Subcutaneous abdominal adipose tissue (tissue), 5 donors: ENCODE results near the gene RUNX3.

ENCODE experiments used
- H3K27ac ChIP-seq: one replicate; pipeline ENCODE4 v1.7.0; 2013; ENCODE audit warnings: low read depth, mild to moderate bottlenecking, inconsistent platforms, low read length, moderate library complexity
- H3K27me3 ChIP-seq, 5 donors: one replicate each; pipeline ENCODE4 v1.7.0; 2013; ENCODE audit warnings: low read length in 5 of 5, inconsistent platforms in 1 of 5; ENCODE audit not compliant: control insufficient read depth in 5 of 5, insufficient read depth in 4 of 5
- H3K36me3 ChIP-seq, 5 donors: one replicate each; pipeline ENCODE4 v1.7.0; 2013; ENCODE audit warnings: low read length in 5 of 5; ENCODE audit not compliant: control insufficient read depth in 5 of 5, insufficient read depth in 5 of 5
- H3K4me1 ChIP-seq, 5 donors: one replicate each; pipeline ENCODE4 v1.7.0; 2013; ENCODE audit warnings: low read length in 5 of 5, mild to moderate bottlenecking in 3 of 5, moderate library complexity in 1 of 5; ENCODE audit not compliant: control insufficient read depth in 5 of 5, insufficient read depth in 5 of 5
- H3K4me3 ChIP-seq, 5 donors: one replicate each; pipeline ENCODE4 v1.7.0; 2013; ENCODE audit warnings: low read length in 5 of 5, low read depth in 1 of 5
- H3K9ac ChIP-seq, 5 donors: one replicate each; pipeline ENCODE4 v1.7.0; 2013; ENCODE audit warnings: low read length in 5 of 5, mild to moderate bottlenecking in 4 of 5, moderate library complexity in 3 of 5
- H3K9me3 ChIP-seq, 5 donors: one replicate each; pipeline ENCODE4 v1.7.0; 2013; ENCODE audit warnings: low read length in 5 of 5; ENCODE audit not compliant: control insufficient read depth in 5 of 5
- donor health status: healthy.
- donor health status: healthy.
- donor health status: healthy.
- donor health status: healthy.
- donor health status: healthy.

RUNX3 gene

GRCh38 chr1:24921938-24922662, 8.0 kb downstream of the RUNX3 start:
- H3K9me3 ChIP-seq, result no peaks in the 10 kb centered on the region
- H3K27ac ChIP-seq, result no peak overlapping the region
- H3K4me1 ChIP-seq, result peaks cover 0 to 24% (median 8%) of the 10 kb centered on the region in 5 donors
- H3K36me3 ChIP-seq, result peaks cover 0 to 4% (median 0%) of the 10 kb centered on the region in 5 donors
- no peak overlapping the region for H3K9ac ChIP-seq
- H3K27me3 ChIP-seq, result peaks cover 21 to 45% (median 28%) of the 10 kb centered on the region in 5 donors
- no peak overlapping the region for H3K4me3 ChIP-seq

- Histone ChIP-seq H3K4me3 (no peak overlapping the region), H3K27ac (no peak overlapping the region), H3K9me3 (no peaks in the 10 kb centered on the region), H3K27me3 (peaks cover 16 to 38% (median 21%) of the 10 kb centered on the region in 5 donors), H3K36me3 (peaks cover 0 to 5% (median 0%) of the 10 kb centered on the region in 5 donors), H3K4me1 (peaks cover 0 to 18% (median 5%) of the 10 kb centered on the region in 5 donors), H3K9ac (no peak overlapping the region)
Measured at GRCh38 chr1:24921412-24921811, 8.7 kb downstream of the RUNX3 start.

- Histone ChIP-seq H3K27ac (no peak overlapping the region), H3K9me3 (no peaks in the 10 kb centered on the region), H3K27me3 (peaks cover 7 to 31% (median 15%) of the 10 kb centered on the region in 5 donors), H3K36me3 (peaks cover 0 to 5% (median 0%) of the 10 kb centered on the region in 5 donors), H3K4me1 (peaks cover 0 to 11% (median 3%) of the 10 kb centered on the region in 5 donors), H3K4me3 (no peak overlapping the region), H3K9ac (no peak overlapping the region)
Measured at GRCh38 chr1:24920533-24920925, 9.5 kb downstream of the RUNX3 start.

- peaks cover 0 to 5% (median 0%) of the 10 kb centered on the region in 5 donors for H3K36me3 ChIP-seq
- peaks cover 0 to 11% (median 3%) of the 10 kb centered on the region in 5 donors for H3K4me1 ChIP-seq
- peak overlapping the region in 2 of 5 donors; percentile 21 to 49 for H3K9ac ChIP-seq
- peaks cover 2 to 25% (median 11%) of the 10 kb centered on the region in 5 donors for H3K27me3 ChIP-seq
- no peaks in the 10 kb centered on the region for H3K9me3 ChIP-seq
- H3K4me3 ChIP-seq, result peak overlapping the region in 1 of 5 donors; percentile 16
- no peak overlapping the region for H3K27ac ChIP-seq
Measured at GRCh38 chr1:24919791-24920532, 10.1 kb downstream of the RUNX3 start.

GRCh38 chr1:24918995-24919605, 11.0 kb downstream of the RUNX3 start:
- Histone ChIP-seq H3K4me1 (peaks cover 0 to 17% (median 8%) of the 10 kb centered on the region in 5 donors), H3K27ac (no peak overlapping the region), H3K36me3 (peaks cover 0 to 5% (median 0%) of the 10 kb centered on the region in 5 donors), H3K27me3 (peaks cover 0 to 19% (median 10%) of the 10 kb centered on the region in 5 donors), H3K4me3 (no peak overlapping the region), H3K9ac (no peak overlapping the region), H3K9me3 (no peaks in the 10 kb centered on the region)

GRCh38 chr1:24918370-24918769, 11.7 kb downstream of the RUNX3 start:
- Histone ChIP-seq H3K9me3 (no peaks in the 10 kb centered on the region), H3K9ac (no peak overlapping the region), H3K36me3 (peaks cover 0 to 5% (median 0%) of the 10 kb centered on the region in 5 donors), H3K4me3 (no peak overlapping the region), H3K27me3 (peaks cover 0 to 13% (median 5%) of the 10 kb centered on the region in 5 donors), H3K27ac (no peak overlapping the region), H3K4me1 (peaks cover 0 to 19% (median 11%) of the 10 kb centered on the region in 5 donors)

- Histone ChIP-seq H3K4me3 (no peak overlapping the region), H3K4me1 (peaks cover 0 to 27% (median 11%) of the 10 kb centered on the region in 5 donors), H3K9ac (no peak overlapping the region), H3K36me3 (peaks cover 0 to 5% (median 0%) of the 10 kb centered on the region in 5 donors), H3K27ac (no peak overlapping the region), H3K27me3 (peaks cover 0 to 7% (median 4%) of the 10 kb centered on the region in 5 donors), H3K9me3 (no peaks in the 10 kb centered on the region)
Measured at GRCh38 chr1:24917327-24918074, 12.6 kb downstream of the RUNX3 start.

- no peak overlapping the region for H3K27ac ChIP-seq
Measured at GRCh38 chr1:24915816-24916602, 14.1 kb downstream of the RUNX3 start.

More at GRCh38 chr1:24915816-24916602, 14.1 kb downstream of the RUNX3 start:
- no peak overlapping the region for H3K4me3 ChIP-seq
- peaks cover 0 to 41% (median 23%) of the 10 kb centered on the region in 5 donors for H3K4me1 ChIP-seq
- H3K27me3 ChIP-seq, result peaks cover 0 to 7% (median 4%) of the 10 kb centered on the region in 5 donors
- H3K9me3 ChIP-seq, result no peaks in the 10 kb centered on the region
- H3K36me3 ChIP-seq, result peaks cover 0 to 5% (median 0%) of the 10 kb centered on the region in 5 donors
- H3K9ac ChIP-seq, result no peak overlapping the region
